ENCODE data around the gene SUSD6. TPM values are rescaled to one million over a fixed set of nuclear protein-coding genes. Genes with fewer than 3 reads are reported as not detected.
"Not testable (repeated sequence)": the region's sequence is repeated elsewhere in the genome, so short reads cannot be mapped to it uniquely, and the experiment has no call there.

Gene SUSD6
- total and polyA plus RNA-seq, 2 donors from 2014 or later = 14.3 to 84.2 TPM

GRCh38 chr14:69720912-69721311 is 109.5 kb downstream of the SUSD6 start:
- no peak for TF ChIP-seq CTCF (IDR thresholded peaks at IDR 0.05; ENCODE audit: borderline replicate concordance, extremely low read depth, insufficient read depth)
- Histone ChIP-seq H3K36me3 (ENCODE audit: control insufficient read depth in 2 of 3, insufficient read depth in 3 of 3, low read length in 3 of 3) (no peaks in the 10 kb centered on the region), H3K9me3 (ENCODE audit: control insufficient read depth in 2 of 3, insufficient read depth in 1 of 3, low read length in 3 of 3) (no peaks in the 10 kb centered on the region), H3K27ac (ENCODE audit: low read depth in 2 of 2, low read length in 2 of 2) (no peak overlapping the region), H3K4me1 (ENCODE audit: control insufficient read depth in 2 of 3, insufficient read depth in 2 of 3, low read depth in 1 of 3, low read length in 3 of 3) (peaks cover 8 to 24% (median 8%) of the 10 kb centered on the region in 3 donors), H3K27me3 (ENCODE audit: control insufficient read depth, insufficient read depth, low read length) (no peaks in the 10 kb centered on the region), H3K4me3 (ENCODE audit: low read length in 3 of 3) (no peak overlapping the region), H3K9ac (ENCODE audit: low read length in 3 of 3) (no peak overlapping the region)
- no peak for FAIRE-seq
- intact Hi-C loops (cut with DNase I) = no loop called here
- no peak for DNase-seq

- peak; percentile 94 for TF ChIP-seq CTCF (IDR thresholded peaks at IDR 0.05; ENCODE audit: borderline replicate concordance, extremely low read depth, insufficient read depth)
- FAIRE-seq (no peak), DNase-seq (peak; percentile 85 to 93 (median 89))
- Histone ChIP-seq H3K27me3 (ENCODE audit: control insufficient read depth, insufficient read depth, low read length) (no peaks in the 10 kb centered on the region), H3K36me3 (ENCODE audit: control insufficient read depth in 2 of 3, insufficient read depth in 3 of 3, low read length in 3 of 3) (no peaks in the 10 kb centered on the region), H3K27ac (ENCODE audit: low read depth in 2 of 2, low read length in 2 of 2) (peak overlapping the region; percentile 40 to 69), H3K4me3 (ENCODE audit: low read length in 3 of 3) (peak overlapping the region; percentile 53 to 67 (median 56)), H3K9ac (ENCODE audit: low read length in 3 of 3) (peak overlapping the region in 2 of 3 donors; percentile 48 to 63), H3K4me1 (ENCODE audit: control insufficient read depth in 2 of 3, insufficient read depth in 2 of 3, low read depth in 1 of 3, low read length in 3 of 3) (peaks cover 0 to 7% (median 6%) of the 10 kb centered on the region in 3 donors), H3K9me3 (ENCODE audit: control insufficient read depth in 2 of 3, insufficient read depth in 1 of 3, low read length in 3 of 3) (no peaks in the 10 kb centered on the region)
- intact Hi-C loops (cut with DNase I) = loop anchor here (5.0 kb wide), 1 partner anchor 140 kb away; no protein-coding TSS in a partner anchor
These were observed 115.5 kb downstream of the SUSD6 start for GRCh38 chr14:69726761-69727511.

GRCh38 chr14:69727860-69728259 is 116.5 kb downstream of the SUSD6 start:
- FAIRE-seq (no peak), DNase-seq (no peak)
- intact Hi-C loops (cut with DNase I) = loop anchor here (5.0 kb wide), 1 partner anchor 141 kb away; no protein-coding TSS in a partner anchor
- no peak for TF ChIP-seq CTCF (IDR thresholded peaks at IDR 0.05; ENCODE audit: borderline replicate concordance, extremely low read depth, insufficient read depth)
- Histone ChIP-seq H3K27ac (ENCODE audit: low read depth in 2 of 2, low read length in 2 of 2) (no peak overlapping the region), H3K27me3 (ENCODE audit: control insufficient read depth, insufficient read depth, low read length) (no peaks in the 10 kb centered on the region), H3K4me3 (ENCODE audit: low read length in 3 of 3) (no peak overlapping the region), H3K4me1 (ENCODE audit: control insufficient read depth in 2 of 3, insufficient read depth in 2 of 3, low read depth in 1 of 3, low read length in 3 of 3) (peaks cover 0 to 7% (median 6%) of the 10 kb centered on the region in 3 donors), H3K9me3 (ENCODE audit: control insufficient read depth in 2 of 3, insufficient read depth in 1 of 3, low read length in 3 of 3) (no peaks in the 10 kb centered on the region), H3K9ac (ENCODE audit: low read length in 3 of 3) (no peak overlapping the region), H3K36me3 (ENCODE audit: control insufficient read depth in 2 of 3, insufficient read depth in 3 of 3, low read length in 3 of 3) (no peaks in the 10 kb centered on the region)

- H3K27ac ChIP-seq (ENCODE audit: low read depth in 2 of 2, low read length in 2 of 2); H3K9me3 ChIP-seq (ENCODE audit: control insufficient read depth in 2 of 3, insufficient read depth in 1 of 3, low read length in 3 of 3); FAIRE-seq; H3K36me3 ChIP-seq (ENCODE audit: control insufficient read depth in 2 of 3, insufficient read depth in 3 of 3, low read length in 3 of 3); H3K27me3 ChIP-seq (ENCODE audit: control insufficient read depth, insufficient read depth, low read length); H3K4me3 ChIP-seq (ENCODE audit: low read length in 3 of 3); H3K9ac ChIP-seq (ENCODE audit: low read length in 3 of 3); H3K4me1 ChIP-seq (ENCODE audit: control insufficient read depth in 2 of 3, insufficient read depth in 2 of 3, low read depth in 1 of 3, low read length in 3 of 3); intact Hi-C loops (cut with DNase I); DNase-seq: not testable (repeated sequence)
These were observed 120.7 kb downstream of the SUSD6 start for GRCh38 chr14:69731919-69732598.

- H3K27ac ChIP-seq (ENCODE audit: low read depth in 2 of 2, low read length in 2 of 2); H3K36me3 ChIP-seq (ENCODE audit: control insufficient read depth in 2 of 3, insufficient read depth in 3 of 3, low read length in 3 of 3); intact Hi-C loops (cut with DNase I); H3K9ac ChIP-seq (ENCODE audit: low read length in 3 of 3); H3K9me3 ChIP-seq (ENCODE audit: control insufficient read depth in 2 of 3, insufficient read depth in 1 of 3, low read length in 3 of 3); DNase-seq; FAIRE-seq; H3K27me3 ChIP-seq (ENCODE audit: control insufficient read depth, insufficient read depth, low read length); H3K4me3 ChIP-seq (ENCODE audit: low read length in 3 of 3); H3K4me1 ChIP-seq (ENCODE audit: control insufficient read depth in 2 of 3, insufficient read depth in 2 of 3, low read depth in 1 of 3, low read length in 3 of 3): not testable (repeated sequence)
These were observed 125.0 kb downstream of the SUSD6 start for GRCh38 chr14:69736405-69736804.

Data from kidney (tissue), 14 donors.